Measurements from ENCODE around the gene PDCD1LG2. TPM values are rescaled to one million over a fixed set of nuclear protein-coding genes. Genes with fewer than 3 reads are reported as not detected.
"Not testable (repeated sequence)": the region's sequence is repeated elsewhere in the genome, so short reads cannot be mapped to it uniquely, and the experiment has no call there.

PDCD1LG2 gene
- 0.58 TPM for total RNA-seq (2013)
- polyA plus RNA-seq (under 1 TPM; 0.16 to 0.41 (median 0.17) TPM), polyA minus RNA-seq (0.28 and 0.80 TPM in 2 replicates), total RNA-seq (0.05 to 1.8 (median 0.20) reads per million in 11 experiments)

- peak within 1 kb of the TSS; percentile 70 to 84 for H3K4me3 Mint-ChIP-seq
- peaks cover 59% of the 10 kb centered on the region for H3K4me1 Mint-ChIP-seq
- Histone ChIP-seq H4K20me1 (ENCODE audit: insufficient read depth, low read length) (no peaks in the 10 kb centered on the region), H3K9ac (ENCODE audit: insufficient read depth, low read length, poor library complexity, severe bottlenecking) (peak within 1 kb of the TSS; percentile 37), H3K9me3 (replicated peaks in 1 of 2; ENCODE audit: control insufficient read depth in 1 of 2, insufficient read depth in 1 of 2, low read length in 2 of 2) (no peaks in the 10 kb centered on the region), H3K27ac (ENCODE audit: low read depth in 1 of 2, low read length in 2 of 2) (peak within 1 kb of the TSS; percentile 47 to 82), H3K4me2 (replicated peaks; ENCODE audit: extremely low read depth, low read length, poor library complexity, severe bottlenecking) (peak within 1 kb of the TSS; percentile 47), H3K27me3 (ENCODE audit: control insufficient read depth in 2 of 2, insufficient read depth in 2 of 2, low read length in 2 of 2) (no peaks in the 10 kb centered on the region), H3K4me3 (replicated peaks in 1 of 3; ENCODE audit: low read depth in 2 of 3, low read length in 3 of 3) (peak within 1 kb of the TSS in 2 of 3 experiments; percentile 43 to 52), H2AFZ (ENCODE audit: insufficient read depth, low read depth, low read length, poor library complexity, severe bottlenecking) (peak within 1 kb of the TSS; percentile 57), H3K4me1 (ENCODE audit: control insufficient read depth in 1 of 2, insufficient read depth in 2 of 2, low read length in 2 of 2) (peaks cover 44 to 58% of the 10 kb centered on the region in 2 donors), H3K79me2 (ENCODE audit: insufficient read depth, low read length) (no peaks in the 10 kb centered on the region), H3K36me3 (replicated peaks in 1 of 2; ENCODE audit: control insufficient read depth in 1 of 2, insufficient read depth in 2 of 2, low read length in 2 of 2) (no peaks in the 10 kb centered on the region)
- peak within 1 kb of the TSS; percentile 92 to 96 (median 94) for H3K27ac Mint-ChIP-seq
- peak; percentile 49 to 80 (median 75) for DNase-seq
- peaks cover 0 to 2% (median 0%) of the 10 kb centered on the region in 3 donors for H3K27me3 Mint-ChIP-seq (ENCODE audit: low read depth in 3 of 3)
- 7% methylated on average over 2 of the region's 4 CpGs for WGBS (ENCODE audit: insufficient coverage)
- intact Hi-C loops (cut with micrococcal nuclease) = loop anchor here (10.0 kb wide), 2 partner anchors 54 to 56 kb away; partner anchors contain the start of gene CD274 (in 2 of the 2)
- peaks cover 0 to 5% (median 0%) of the 10 kb centered on the region in 7 donors for H3K9me3 Mint-ChIP-seq
- H3K36me3 Mint-ChIP-seq = no peaks in the 10 kb centered on the region
- TF ChIP-seq CTCF (IDR thresholded peaks at IDR 0.05) = no peak
These were observed at the start of gene PDCD1LG2 for GRCh38 chr9:5510360-5510931. Gene PDCD1LG2 (plus strand): TSS chr9:5510531. CDS start chr9:5522547, 12,016 bp downstream.

- H3K27ac Mint-ChIP-seq = peak overlapping the region in 4 of 7 donors; percentile 4 to 81 (median 24)
- no CpG with 5 or more reads among the region's 4 CpGs for WGBS (ENCODE audit: insufficient coverage)
- H3K9me3 ChIP-seq (replicated peaks in 1 of 2; ENCODE audit: control insufficient read depth in 1 of 2, insufficient read depth in 1 of 2, low read length in 2 of 2); H3K9me3 Mint-ChIP-seq; H3K27me3 Mint-ChIP-seq (ENCODE audit: low read depth in 3 of 3); H3K27ac ChIP-seq (ENCODE audit: low read depth in 1 of 2, low read length in 2 of 2); H3K9ac ChIP-seq (ENCODE audit: insufficient read depth, low read length, poor library complexity, severe bottlenecking); H3K4me2 ChIP-seq (replicated peaks; ENCODE audit: extremely low read depth, low read length, poor library complexity, severe bottlenecking); intact Hi-C loops (cut with micrococcal nuclease); H3K36me3 ChIP-seq (replicated peaks in 1 of 2; ENCODE audit: control insufficient read depth in 1 of 2, insufficient read depth in 2 of 2, low read length in 2 of 2); H3K27me3 ChIP-seq (ENCODE audit: control insufficient read depth in 2 of 2, insufficient read depth in 2 of 2, low read length in 2 of 2); H3K79me2 ChIP-seq (ENCODE audit: insufficient read depth, low read length); H4K20me1 ChIP-seq (ENCODE audit: insufficient read depth, low read length); H3K4me3 Mint-ChIP-seq: not testable (repeated sequence)
- peak overlapping the region in 1 of 3 experiments; percentile 24 for H3K4me3 ChIP-seq (replicated peaks in 1 of 3; ENCODE audit: low read depth in 2 of 3, low read length in 3 of 3)
- peak overlapping the region; percentile 33 for H2AFZ ChIP-seq (ENCODE audit: insufficient read depth, low read depth, low read length, poor library complexity, severe bottlenecking)
- DNase-seq = peak in 2 of 3 donors; percentile 33 to 48
- peaks cover 39% of the 10 kb centered on the region for H3K4me1 Mint-ChIP-seq
- H3K36me3 Mint-ChIP-seq = peaks cover 2 to 18% of the 10 kb centered on the region in 2 donors
- H3K4me1 ChIP-seq (ENCODE audit: control insufficient read depth in 1 of 2, insufficient read depth in 2 of 2, low read length in 2 of 2) = peaks cover 33 to 40% of the 10 kb centered on the region in 2 donors
These were observed 45.5 kb upstream of the PDCD1LG2 start for GRCh38 chr9:5464831-5465330.
